Activated CD4-positive, alpha-beta T cell treated with anti-CD3 and anti-CD28 coated beads, Interleukin-2, amount 50 U/mL, for 16 hours (primary cell): ENCODE measurements around the gene APBA2.

Experiments used
- DNase-seq: peaks from one replicate; pipeline ENCODE4 v3.0.0-alpha.2; 2020

Gene APBA2

DNA sequence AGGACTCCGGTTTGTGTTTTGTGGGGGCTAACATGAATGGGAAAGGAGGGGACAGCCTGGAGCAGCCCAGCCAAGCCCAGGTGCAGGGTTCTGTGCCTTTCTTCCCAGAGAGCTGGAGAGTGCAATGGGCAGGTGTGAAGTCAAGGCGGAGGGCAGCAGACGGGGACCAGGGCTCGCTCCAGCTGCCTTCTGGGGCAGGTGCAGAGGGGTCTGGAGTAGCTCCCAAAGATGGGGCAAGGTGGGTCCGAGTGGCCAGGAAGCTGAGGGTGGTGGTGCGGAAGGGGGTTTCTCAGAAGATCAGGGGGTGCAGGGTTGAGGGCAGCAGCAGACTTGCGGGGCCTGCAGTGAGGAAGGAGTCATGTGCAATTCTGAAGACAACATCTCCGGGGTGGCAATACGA is 225.0 kb downstream of the APBA2 start:
- DNase-seq: no peak

DNA sequence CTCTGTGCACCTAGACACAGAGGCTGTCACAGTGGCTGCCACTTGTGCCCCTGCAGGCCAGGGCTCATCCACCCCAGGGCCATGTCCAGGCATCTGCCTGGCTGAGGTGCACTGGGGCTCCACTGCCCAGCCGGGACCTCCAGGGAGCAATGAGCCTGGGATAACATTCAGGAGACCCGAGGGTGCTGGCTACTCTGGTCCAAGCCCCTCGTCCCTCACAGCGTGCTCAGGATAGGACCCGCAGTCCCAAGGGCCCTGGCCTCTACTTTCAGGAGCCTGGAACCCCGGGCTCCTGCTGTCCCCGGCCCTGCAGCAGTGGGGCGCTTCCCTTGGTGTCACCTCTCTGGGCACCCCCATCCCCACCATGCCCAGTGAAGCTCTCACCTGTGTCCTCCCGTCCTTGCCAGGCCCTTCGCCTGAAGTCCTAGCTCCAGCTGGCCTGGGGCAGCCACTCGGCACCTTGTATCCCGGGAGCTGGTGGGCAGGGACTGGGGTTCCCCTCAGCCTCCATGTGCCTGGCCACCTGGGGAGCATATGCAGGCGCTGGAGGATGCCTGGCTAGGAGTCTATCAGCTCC is 226.0 kb downstream of the APBA2 start:
- no peak for DNase-seq

DNA sequence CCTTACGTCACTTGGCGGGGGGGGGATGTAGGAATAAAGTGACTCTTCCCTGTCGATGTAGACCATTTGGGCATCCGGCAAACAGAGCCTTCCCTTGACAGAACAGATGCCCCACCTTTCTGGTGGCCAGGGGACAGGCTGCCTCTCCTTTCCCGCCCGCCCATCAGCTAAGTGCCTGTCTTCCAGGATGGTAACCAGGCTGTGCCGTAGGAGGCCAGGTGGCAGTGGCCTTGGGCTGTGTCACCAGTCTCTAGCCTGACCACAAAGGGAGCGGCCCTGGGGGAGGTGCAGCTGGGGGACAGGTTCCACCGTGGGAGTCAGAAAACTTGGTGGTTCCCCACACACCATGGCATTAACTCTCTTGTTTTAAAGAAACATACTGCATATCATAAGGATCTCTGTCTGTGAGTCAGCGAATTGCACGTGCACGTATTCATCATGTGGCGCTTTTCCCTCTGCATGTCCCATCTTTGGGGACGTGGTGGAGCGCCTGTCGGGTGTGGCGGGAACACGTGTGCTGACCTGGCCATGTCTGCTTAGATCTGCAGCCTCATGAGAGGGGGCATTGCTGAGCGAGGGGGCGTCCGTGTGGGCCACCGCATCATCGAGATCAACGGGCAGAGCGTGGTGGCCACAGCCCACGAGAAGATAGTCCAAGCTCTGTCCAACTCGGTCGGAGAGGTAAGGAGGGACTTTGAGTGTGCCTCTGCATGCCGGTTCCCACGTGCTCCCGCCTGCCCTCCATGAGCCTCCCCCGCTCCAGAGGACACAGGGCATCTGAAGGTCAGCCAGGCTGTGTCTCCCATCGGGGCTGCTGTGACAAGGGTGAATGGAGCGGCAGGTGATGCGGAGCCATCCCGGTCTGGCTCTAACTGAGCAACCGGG is 227.8 kb downstream of the APBA2 start:
- DNase-seq: no peak

DNA sequence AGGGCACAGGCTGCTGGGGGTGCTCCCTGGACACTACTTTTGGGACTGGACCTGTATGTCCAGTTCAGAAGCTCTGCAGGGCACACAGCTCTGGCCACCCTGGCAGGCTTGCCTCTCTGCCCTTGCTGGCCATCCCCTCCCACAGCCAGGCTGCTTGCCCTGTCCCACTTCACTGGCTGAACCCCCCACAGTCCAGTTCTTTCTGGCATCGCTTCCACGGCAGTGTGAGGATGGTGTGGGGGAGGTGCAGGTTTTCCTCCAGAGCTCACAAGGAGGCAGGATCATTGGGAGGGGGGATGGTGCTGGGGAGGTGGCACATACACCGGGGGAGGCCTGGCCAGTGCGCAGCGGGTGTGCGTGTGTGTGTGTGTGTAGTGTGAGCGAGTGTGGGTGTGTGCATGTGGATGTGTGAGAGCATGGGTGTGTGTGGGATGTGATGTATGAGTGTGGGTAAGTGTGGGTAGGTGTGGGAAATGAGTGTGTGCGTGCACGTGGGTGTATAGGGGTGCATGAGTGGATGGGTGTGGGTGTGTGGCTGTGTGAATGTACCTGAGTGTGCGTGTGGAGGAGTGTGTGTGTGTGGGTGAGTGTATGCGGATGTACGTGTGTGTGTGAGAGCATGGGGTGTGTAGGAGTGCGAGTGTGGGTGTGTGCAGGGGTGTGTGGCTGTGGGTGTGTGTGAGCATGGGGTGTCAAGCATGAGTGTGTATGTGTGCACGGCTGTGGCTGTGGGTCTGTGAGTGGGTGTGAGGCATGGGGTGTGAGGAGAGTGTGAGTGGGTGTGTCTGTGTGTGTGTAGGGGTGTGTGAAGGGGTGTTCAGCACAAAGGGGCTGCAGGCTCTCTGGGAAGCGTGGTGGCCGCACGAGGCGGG is 228.7 kb downstream of the APBA2 start:
- no peak for DNase-seq

DNA sequence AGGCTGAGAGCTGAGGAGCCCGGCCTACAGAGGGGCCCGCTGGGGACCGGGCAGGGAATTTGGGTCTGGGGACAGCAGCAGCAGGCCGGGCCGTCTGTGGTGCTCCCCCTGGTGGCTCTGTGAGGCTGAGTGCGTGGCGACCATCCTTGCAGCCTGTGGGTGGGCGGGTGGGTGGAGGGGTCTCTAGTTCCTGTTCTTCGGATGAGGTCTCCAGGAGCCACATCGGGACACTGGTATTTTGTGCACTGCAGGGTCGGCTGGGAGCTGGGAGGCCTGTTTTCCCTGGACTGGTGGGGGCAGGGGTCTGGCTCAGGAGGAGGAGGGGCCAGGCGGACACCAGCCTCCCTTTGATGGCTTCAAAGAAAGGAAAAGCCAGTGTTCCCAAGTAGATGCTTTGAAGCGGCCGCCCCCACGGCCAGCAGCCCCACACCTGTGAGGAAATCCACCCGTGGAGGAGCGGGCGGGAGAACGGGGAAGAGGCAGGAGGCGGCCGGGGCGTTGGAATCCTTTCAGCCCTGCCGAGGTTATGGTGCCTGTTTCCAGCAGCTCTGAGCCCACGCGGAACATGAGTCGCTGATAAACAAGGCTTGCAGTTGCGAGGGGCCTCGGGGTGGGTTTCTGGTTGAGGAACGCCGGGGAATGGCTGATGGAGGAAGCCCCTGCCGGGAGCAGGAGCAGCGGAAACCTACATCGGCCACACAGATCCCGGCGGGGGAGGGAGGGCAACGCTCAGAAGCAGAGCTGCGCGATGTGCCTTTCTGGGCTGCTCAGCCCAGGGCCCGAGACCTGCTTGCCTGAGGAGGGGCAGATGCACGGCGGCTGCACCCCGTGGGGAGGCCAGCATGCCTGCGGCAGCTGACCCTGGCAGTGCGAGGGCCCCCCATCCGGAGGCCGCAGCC is 229.6 kb downstream of the APBA2 start:
- no peak for DNase-seq

DNA sequence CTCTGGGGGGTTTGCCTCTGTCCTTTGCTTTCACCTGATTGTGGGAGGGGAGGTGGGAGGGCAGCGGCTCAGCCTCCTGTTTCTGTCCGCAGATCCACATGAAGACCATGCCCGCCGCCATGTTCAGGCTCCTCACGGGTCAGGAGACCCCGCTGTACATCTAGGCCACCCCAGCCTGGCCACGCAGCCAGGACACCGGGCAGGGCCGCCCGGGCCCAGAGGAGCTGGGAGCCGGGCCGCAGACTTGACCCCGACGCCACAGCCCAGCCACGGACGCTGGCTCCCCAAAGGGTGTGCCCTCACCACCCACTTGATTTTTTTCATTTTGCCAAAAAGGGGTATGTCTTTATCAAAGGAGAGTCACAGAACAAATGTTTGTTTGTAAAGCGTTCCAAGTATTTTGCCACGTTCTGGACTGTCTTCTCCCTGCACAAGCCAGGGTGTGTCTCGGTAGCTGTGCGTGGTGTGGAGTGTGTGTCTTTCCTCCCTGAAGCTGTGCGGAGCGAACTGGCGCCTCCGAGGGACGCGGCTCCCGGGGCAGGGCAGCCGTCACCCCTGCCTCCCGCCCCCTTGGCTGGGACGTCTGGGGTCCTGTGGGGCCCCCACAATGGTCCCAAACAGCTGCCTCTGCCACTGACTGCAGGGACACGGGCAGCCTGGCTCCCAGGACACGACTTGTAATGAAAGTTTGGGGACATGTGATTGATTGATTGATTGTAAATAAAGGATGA is 231.4 kb downstream of the APBA2 start:
- DNase-seq: no peak

DNA sequence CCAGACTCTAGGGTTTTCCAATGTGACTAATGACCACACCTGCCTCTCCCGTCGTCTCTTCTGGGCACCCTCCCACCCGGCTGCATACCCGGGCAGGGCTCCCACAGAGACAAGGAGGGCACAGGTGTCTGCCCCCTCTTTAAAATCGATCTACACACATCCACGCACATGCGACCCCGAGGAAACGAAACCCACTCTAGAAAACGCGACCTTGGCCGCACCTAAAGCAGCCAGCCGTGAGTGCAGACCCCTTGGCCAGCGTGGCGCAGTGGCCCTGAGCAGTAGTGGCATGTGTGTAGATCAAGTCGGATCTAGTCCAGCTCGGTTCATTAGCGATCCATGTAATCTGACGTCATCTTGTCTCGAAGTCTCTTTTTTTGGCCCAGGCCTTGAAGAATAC is 232.0 kb downstream of the APBA2 start:
- DNase-seq: no peak

DNA sequence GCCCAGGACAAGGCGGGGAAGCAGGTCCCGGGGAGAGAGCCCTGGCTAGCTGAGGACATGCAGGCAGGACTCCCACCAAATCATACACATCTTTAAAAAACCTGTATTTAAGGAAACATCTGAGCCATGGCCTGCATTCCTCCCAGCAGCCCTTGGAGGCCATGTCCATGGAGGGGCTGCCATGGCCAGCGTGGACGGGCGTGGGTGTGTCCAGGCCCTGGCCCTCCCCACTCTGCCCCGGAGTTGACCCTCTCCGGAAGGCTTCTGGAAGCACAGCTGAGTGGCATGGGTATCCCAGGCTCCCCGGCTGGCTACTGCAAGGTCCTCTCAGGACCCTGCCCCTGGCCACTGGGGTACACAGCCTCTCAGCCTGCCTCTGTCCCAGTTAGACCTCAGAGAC is 234.1 kb downstream of the APBA2 start:
- no peak for DNase-seq

DNA sequence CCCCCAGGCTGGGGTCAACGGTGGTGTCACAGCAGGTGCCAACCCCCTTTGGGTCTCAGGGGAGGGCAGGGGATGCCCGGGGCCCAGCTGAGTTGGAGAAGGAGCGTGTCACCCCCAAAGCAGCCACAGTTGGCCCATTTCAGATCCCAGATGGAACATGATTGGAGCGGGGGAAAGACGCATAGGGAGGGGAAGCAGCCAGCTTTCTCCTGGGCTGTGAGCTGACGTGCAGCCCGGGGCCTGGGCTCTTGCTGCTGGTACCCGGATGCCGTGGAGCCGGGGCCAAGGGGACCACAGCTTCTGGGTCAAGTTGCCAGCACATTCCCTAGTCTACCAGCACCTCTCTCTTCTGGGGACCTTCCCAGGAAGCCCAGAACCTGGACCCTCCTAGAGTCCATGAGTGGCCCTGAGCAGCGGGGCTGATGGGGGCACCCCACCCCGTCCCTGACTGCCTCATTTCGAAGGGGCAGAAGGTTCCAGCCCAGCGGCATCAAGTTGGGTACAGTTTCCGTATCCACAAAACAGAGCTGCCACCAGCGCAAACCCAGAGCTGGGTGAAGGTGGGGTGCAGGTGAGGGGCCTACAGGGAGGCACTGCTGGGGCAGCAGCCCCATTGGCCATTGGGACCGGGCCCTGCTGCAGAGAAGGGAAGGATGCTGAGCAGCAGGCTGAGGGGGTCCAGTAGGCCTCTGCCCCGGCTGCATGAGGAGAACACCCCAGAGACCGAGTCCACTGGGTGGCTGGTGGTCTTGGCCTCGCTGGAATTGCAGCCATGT is 235.0 kb downstream of the APBA2 start:
- no peak for DNase-seq

DNA sequence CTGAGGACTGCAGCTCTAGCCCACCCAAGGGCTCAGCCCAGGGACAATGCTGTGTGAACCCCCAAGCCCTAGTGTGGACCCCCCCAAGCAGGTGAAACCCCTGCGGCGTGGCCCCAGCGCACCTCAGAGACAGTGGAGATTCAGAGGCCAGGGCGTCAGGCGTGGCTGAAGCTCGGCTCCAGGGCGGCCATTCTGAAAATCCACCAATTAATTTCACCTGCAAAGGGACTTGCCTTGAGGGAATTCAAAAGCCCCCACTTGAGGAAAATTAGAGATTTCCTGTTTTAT is 235.5 kb downstream of the APBA2 start:
- no peak for DNase-seq

DNA sequence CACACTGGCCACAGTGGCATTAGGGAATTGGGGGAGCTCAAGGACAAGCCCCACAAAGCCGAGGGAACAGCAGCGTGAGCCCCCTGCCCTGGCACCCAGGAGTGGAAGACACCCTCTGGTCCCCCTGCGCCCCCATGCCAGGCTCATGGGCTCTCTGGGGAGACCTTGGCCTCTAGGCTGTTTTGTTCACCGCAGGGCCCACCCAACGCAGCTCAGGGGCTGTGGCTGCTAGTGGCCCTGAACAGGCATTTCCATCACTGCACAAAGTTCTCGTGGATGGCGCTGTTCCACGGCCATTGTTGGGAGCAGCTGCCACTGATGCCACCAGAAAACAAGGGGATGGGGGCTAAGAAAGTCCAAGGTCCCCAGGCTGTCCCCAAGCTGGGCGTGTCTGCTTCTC is 236.1 kb downstream of the APBA2 start:
- DNase-seq: no peak

DNA sequence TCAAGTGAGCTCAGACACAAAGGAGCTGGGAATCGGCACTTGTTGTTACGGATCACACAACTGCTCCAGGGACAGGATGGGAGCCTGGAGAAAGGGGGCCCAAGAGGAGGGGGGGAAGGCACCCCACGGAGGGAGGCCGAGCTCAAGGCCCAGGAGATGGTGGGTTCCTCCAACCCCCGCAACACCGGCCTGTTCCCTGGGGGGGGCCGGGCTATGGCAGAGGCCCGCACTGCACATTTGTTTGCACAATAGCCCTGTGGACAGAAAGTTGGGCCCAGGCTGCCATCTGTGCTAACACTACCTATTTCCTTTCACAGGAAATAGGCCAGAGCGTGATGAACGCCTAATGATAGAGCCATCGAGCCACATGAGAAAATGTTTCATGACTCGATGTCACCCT is 236.7 kb downstream of the APBA2 start:
- no peak for DNase-seq

DNA sequence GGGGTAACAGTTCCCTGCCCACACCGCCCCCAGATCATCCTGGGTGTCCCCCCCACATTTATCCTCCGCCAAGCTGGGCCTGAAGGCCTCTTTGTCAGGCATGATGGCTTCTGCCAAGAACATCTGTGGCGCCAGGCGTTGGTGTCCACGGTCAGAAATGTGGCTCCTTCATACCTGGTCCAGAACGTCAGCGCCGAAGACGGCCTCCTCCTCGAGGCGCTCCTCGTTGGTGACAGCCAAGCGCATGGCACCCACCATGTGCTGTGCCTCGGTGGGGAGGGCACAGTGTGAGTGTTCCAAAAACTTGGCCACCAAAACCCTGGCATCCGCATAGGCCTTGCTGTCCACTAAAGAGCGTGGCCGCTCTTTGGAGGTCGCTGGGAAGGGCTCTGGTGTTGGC is 237.4 kb downstream of the APBA2 start:
- DNase-seq: no peak

DNA sequence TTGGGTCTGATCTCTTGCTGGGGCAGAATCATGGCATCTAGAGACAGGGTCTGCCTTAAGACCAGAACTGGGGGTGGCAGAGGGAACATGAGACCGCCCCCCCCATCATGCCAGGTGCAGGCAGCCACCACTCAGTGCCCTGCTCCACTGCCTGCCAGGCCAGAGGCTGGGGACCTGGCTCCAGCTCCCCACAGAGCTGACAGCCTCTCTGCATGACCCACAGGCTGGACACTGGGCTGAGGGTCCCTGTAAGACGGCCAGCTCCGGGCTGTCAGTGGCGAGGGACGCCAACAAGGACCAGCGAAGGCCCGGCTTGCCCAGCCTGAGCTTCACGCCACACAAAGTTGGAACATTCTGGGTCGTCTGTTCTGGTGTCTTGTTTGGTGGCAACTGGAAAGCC is 238.2 kb downstream of the APBA2 start:
- DNase-seq: no peak

DNA sequence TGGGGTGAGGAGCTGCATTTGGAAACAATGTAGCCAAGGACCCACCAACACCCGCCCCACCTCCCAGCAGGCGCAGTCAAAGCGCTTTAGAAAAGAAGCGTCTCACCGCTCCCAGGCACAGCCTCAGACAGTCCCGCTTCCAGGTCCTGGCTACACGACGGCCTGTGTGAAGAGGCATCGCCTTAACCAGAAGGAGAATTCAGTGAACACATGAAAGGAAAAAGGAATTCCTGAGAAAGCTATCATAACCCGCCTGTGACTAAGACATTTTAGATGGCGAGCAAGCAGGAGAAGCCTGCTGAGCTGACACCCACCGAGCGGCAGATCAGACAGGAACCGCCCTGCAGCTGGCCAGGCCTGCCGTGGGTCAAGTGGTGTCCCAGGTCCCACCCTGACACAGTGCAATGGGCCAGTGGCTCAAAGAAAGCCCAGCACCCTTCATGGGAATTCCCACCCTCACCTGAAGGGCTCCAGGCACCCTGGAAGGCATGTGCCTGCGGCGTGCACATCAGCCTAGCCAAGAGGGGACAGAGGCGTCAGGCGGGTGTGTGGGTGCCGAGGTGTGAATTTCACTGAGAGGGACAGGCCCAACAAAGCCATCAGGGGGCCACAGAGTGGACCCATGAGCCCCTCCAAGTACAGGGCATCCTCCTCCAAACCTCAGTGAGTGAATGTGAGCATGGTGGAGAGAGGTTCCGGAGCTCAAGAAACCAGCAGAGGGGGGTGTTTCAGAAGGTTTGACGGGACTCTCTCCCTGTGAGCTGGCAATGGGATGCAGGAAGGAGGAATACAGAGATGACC is 239.0 kb downstream of the APBA2 start:
- no peak for DNase-seq

DNA sequence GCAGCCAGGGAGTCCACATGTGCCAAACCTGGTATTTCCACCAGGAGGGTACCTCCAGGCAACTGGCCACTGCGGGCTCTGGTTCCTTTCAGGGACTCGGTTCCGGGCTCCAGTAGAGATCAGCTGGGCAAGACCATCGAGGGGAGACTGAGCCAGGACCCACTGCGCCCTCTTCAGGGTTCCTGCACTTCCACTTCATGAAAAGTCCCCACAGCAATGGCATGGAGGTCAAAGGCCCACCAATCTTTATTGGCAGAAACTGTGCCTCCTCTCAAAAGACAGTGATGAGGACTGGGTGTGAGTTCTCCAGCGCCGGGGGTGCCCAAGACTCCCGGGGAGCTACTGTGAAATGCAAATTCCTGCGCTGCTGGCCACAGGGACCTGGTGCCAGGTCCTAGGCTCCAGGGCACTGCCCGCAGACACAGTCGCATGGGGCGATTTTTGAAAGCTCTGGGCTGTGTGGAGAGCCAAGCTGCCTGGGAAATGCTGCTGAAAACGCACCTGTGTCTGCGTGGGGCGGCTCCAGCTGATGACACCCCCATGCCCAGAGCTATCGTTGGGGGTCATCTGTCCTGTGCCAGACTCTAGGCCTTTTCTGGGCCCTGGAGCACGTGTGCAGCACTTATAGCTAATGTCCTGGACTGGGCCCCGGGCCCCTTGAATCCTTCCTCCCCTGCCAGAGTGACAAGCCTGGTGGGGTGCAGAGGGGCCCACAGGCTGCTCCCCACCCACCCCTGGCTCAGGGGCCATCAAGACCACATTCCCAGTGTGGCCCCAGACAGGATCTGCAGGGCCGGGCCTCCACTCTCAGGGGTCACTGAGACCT is 239.8 kb downstream of the APBA2 start:
- no peak for DNase-seq

DNA sequence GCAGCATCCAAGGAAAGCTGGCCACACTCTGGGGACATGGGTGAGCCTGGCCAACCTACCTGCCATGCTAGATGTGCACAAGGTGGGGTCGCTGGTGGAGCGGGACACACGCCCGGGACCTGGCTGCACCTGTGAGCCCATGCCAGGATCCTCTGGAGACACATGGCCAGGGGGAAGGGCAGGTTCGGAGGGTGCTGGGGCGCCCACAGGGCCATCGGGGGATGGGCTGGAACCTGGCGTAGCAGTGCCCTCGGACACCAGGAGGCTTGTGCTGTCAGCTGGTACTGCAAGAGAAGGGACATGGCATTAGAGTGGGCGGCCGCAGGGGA is 240.4 kb downstream of the APBA2 start:
- no peak for DNase-seq

DNA sequence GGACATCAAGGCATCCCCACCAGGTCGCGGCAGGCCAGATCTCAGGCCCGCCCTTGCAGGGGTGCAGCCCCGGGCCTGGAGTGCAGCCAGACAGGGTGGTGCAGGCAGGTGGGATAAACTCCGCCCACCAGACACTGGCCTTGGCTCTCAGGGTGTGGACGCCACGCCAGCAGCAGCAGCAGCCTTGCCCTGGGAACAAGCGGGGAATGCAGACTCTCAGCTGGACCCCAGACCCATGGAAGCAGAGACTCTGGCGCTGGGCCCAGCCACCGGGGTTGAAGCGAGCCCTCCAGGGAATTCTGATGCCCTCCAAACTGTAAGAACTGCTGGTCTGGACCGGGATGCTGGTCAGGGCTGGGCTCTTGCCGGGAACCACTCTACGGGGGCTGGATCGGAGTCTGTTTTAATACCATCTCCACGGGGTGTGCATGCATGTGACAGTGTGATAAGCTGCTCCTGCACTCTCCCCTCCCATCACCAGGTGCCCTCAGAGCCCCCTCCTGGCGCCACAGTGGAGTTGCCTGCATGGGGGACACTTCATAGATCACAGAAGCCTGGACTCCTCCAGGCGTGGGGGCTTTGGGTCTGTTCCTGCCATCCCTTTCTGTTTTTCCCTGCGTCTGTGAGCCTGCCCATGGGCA is 241.2 kb downstream of the APBA2 start:
- DNase-seq: no peak
